Measurements from ENCODE around the gene S1PR2. TPM values are rescaled to one million over a fixed set of nuclear protein-coding genes. Genes with fewer than 3 reads are reported as not detected.

The S1PR2 gene
- total and polyA plus RNA-seq, 7 donors, result 0.17 to 2.0 (median 1.1) TPM

DNA sequence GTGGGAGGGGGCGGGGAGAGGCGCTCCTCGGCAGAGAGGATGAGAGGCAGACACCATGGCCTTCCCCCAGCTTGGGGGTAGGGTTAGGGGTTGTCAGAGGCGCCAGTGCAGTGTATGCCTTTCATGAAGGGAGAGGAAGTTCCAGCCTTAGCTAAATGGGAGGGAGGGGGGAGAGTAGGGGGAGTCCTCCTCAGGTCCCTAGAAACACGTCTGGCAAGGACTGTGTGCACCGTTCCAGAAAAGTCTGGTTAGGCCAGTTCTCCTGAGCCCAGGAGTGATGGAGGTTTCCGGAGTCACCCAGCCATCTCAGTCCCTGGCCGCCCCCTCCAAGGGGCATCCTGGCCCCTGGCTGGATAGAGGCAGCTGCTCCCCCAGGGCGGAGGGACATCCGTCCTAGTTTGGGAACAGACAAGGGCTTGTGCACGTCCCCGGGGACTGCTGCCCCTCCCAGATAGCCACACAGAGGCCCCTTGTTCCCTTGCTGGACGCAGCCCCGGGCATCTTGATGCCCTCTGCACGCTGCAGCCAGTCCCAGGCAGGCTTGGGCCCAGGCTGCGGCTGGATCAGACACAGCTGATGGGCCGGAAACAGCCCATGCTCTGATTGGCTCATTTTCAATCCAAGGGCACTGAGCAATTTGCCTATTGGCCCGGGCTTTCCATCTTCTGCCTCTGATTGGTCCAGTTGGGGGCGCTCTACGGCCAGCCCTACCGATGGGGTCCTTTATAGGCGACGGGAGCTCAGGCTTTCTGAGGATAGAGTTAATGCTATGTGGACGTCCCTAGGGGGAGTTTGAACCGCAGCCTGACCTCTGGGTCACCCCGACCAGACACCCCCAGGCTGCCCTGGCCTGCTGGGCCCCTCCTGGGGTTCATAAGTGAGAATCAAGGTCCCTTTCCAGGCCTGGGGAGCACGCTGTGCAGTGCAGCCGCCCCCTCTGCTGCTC, 3.8 kb downstream of the S1PR2 start:
- intact Hi-C loops (cut with DNase I), result no loop called here
- no peak overlapping the region for H3K27ac ChIP-seq

DNA sequence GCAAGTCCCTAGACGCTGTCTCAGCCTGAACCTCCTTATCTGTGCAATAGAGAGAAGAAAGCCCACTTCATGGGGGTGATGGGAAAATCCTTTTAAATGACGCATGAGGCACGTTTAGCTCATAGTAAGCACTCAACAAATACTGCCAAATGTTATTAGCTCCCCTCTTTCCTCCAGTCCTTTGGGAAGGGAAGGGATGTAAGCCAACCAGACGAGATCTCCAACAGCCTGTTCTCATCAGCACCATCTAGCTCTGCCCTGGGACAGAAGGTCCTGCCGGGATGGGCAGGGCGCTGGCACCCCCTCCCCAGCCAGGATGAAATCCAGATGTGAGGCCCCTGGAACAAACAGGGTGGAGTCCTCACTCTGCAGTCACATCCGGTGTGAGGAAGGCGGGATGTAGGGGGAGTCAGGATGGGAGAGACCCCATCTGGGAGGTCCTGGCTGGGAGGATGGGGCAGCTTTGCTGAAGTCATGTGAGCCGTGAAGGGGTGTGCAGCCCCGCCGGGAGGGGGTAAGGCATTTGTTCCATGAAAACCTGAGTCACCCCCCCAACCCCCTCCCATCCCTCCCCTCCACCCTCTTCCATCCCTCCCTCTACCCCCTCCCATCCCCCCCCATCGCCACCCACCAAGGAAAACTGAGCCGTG, 4.6 kb downstream of the S1PR2 start:
- TF ChIP-seq, protein P1, sequence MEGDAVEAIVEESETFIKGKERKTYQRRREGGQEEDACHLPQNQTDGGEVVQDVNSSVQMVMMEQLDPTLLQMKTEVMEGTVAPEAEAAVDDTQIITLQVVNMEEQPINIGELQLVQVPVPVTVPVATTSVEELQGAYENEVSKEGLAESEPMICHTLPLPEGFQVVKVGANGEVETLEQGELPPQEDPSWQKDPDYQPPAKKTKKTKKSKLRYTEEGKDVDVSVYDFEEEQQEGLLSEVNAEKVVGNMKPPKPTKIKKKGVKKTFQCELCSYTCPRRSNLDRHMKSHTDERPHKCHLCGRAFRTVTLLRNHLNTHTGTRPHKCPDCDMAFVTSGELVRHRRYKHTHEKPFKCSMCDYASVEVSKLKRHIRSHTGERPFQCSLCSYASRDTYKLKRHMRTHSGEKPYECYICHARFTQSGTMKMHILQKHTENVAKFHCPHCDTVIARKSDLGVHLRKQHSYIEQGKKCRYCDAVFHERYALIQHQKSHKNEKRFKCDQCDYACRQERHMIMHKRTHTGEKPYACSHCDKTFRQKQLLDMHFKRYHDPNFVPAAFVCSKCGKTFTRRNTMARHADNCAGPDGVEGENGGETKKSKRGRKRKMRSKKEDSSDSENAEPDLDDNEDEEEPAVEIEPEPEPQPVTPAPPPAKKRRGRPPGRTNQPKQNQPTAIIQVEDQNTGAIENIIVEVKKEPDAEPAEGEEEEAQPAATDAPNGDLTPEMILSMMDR (IDR thresholded peaks at IDR 0.05), result no peak
- 14 to 19% (median 16%) methylated on average over 11 to 13 of the region's 13 CpGs for WGBS, 3 donors
- Histone ChIP-seq H3K27me3 (ENCODE audit: insufficient read depth in 3 of 3, low read length in 2 of 3) (peaks cover 0 to 45% (median 0%) of the 10 kb centered on the region in 3 donors), H3K9me3 (no peaks in the 10 kb centered on the region), H3K4me3 (no peak overlapping the region), H3K4me1 (peaks cover 8% of the 10 kb centered on the region), H3K27ac (no peak overlapping the region), H3K36me3 (ENCODE audit: insufficient read depth in 1 of 2, low read depth in 1 of 2) (no peaks in the 10 kb centered on the region)
- intact Hi-C loops (cut with DNase I), result no loop called here
- ATAC-seq (peak; percentile 14 to 71 (median 64)), DNase-seq (peak; percentile 83 to 90)

More for the DNA sequence above, 3.8 kb downstream of the S1PR2 start:
- Histone ChIP-seq H3K4me3 (no peak overlapping the region), H3K27me3 (ENCODE audit: insufficient read depth in 3 of 3, low read length in 2 of 3) (peaks cover 0 to 50% (median 0%) of the 10 kb centered on the region in 3 donors), H3K9me3 (no peaks in the 10 kb centered on the region), H3K4me1 (peaks cover 8% of the 10 kb centered on the region), H3K36me3 (ENCODE audit: insufficient read depth in 1 of 2, low read depth in 1 of 2) (no peaks in the 10 kb centered on the region)
- 46 to 54% (median 51%) methylated on average over 27 to 28 of the region's 28 CpGs for WGBS, 3 donors
- DNase-seq (peak; percentile 32 to 73), ATAC-seq (peak in 2 of 4 donors; percentile 22 to 23)
- TF ChIP-seq, protein P1 (IDR thresholded peaks at IDR 0.05), result no peak

DNA sequence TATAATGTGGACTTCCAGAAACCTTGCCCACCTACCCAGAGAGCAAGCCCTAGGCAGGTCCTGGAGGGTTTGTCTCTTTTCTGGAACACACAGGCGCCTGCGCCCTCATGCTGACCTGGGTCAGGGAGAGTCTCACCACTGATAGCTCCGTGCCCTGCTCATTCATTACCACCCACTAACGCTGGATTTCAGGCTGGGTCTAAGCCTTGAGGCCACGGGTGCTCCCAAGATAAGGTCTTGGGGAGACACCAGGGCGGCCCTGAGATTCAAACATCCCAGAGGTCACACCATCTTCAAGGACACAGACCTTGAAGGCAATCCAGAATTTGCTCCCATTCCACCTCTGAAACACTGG, 5.1 kb downstream of the S1PR2 start:
- DNase-seq (no peak), ATAC-seq (no peak)
- no peaks in the 10 kb centered on the region for H3K36me3 ChIP-seq (ENCODE audit: insufficient read depth in 1 of 2, low read depth in 1 of 2)
- H3K27me3 ChIP-seq (ENCODE audit: insufficient read depth in 3 of 3, low read length in 2 of 3), result peaks cover 0 to 40% (median 0%) of the 10 kb centered on the region in 3 donors
- TF ChIP-seq, protein P1 (IDR thresholded peaks at IDR 0.05), result no peak
- no peak overlapping the region for H3K27ac ChIP-seq
- H3K4me1 ChIP-seq, result peaks cover 8% of the 10 kb centered on the region
- no peak overlapping the region for H3K4me3 ChIP-seq
- intact Hi-C loops (cut with DNase I), result no loop called here
- no peaks in the 10 kb centered on the region for H3K9me3 ChIP-seq
- 71 to 76% (median 76%) methylated on average over 6 of the region's 6 CpGs for WGBS, 3 donors

DNA sequence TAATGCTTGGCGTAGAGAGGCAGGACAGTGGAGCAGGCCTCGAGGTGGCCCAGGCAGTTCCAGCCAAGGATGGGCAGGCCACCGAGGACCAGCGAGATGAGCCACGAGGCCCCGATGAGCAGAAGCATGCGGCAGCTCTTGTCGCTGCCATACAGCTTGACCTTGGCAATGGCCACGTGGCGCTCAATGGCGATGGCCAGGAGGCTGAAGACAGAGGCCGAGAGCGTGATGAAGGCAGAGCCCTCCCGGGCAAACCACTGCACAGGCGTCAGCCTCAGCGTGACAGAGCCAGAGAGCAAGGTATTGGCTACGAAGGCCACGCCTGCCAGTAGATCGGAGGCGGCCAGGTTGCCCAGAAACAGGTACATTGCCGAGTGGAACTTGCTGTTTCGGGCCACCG, 6.8 kb downstream of the S1PR2 start:
- DNase-seq (no peak), ATAC-seq (no peak)
- intact Hi-C loops (cut with DNase I), result no loop called here
- no peak overlapping the region for H3K4me3 ChIP-seq
- H3K9me3 ChIP-seq, result no peaks in the 10 kb centered on the region
- no peaks in the 10 kb centered on the region for H3K4me1 ChIP-seq
- no peak overlapping the region for H3K27ac ChIP-seq
- H3K27me3 ChIP-seq (ENCODE audit: insufficient read depth in 3 of 3, low read length in 2 of 3), result peaks cover 0 to 23% (median 0%) of the 10 kb centered on the region in 3 donors
- no peaks in the 10 kb centered on the region for H3K36me3 ChIP-seq (ENCODE audit: insufficient read depth in 1 of 2, low read depth in 1 of 2)
- WGBS, 3 donors, result 95 to 97% (median 96%) methylated on average over 22 to 23 of the region's 23 CpGs
- TF ChIP-seq, protein P1 (IDR thresholded peaks at IDR 0.05), result no peak

Data from psoas muscle (tissue), 8 donors.